Gastrocnemius medialis (tissue), 4 donors: ENCODE results near the gene TRAF2.
"Not testable (repeated sequence)": the region's sequence is repeated elsewhere in the genome, so short reads cannot be mapped to it uniquely, and the experiment has no call there.

ENCODE experiments used
- CTCF ChIP-seq, 5 experiments: fragments of 450-650 bp in 3 of 5; fragments of 200-600 bp in 2 of 5; sonication (generic) in 2 of 5; IDR thresholded peaks in 4 of 5; conservative IDR thresholded peaks in 1 of 5; 1 replicate in 4 of 5; 2 replicates in 1 of 5; pipeline ENCODE4 v1.5.1; 2016 to 2019; ENCODE audit warnings: antibody characterized with exemption in 5 of 5, mild to moderate bottlenecking in 3 of 5, moderate library complexity in 3 of 5
- POLR2A ChIP-seq, 2 donors: fragments of 450-650 bp; IDR thresholded peaks; one replicate each; pipeline ENCODE4 v1.6.1; 2017; ENCODE audit warnings: antibody characterized with exemption in 2 of 2, mild to moderate bottlenecking in 2 of 2, moderate library complexity in 2 of 2

- not testable (repeated sequence) for TF ChIP-seq POLR2A (IDR thresholded peaks at IDR 0.05); CTCF (IDR thresholded peaks at IDR 0.05 in 4 of 5, conservative IDR thresholded peaks at IDR 0.05 in 1 of 5)
These were observed 43.0 kb upstream of the TRAF2 start for GRCh38 chr9:136843159-136843800.
